ENCODE results near the gene SEC16A.

Gene SEC16A

GRCh38 chr9:136519263-136520052 lies 36.6 kb upstream of the SEC16A start:
- no peak for DNase-seq

GRCh38 chr9:136518623-136519022 lies 35.8 kb upstream of the SEC16A start:
- no peak for DNase-seq

GRCh38 chr9:136517950-136518349 lies 35.1 kb upstream of the SEC16A start:
- DNase-seq: no peak

- no peak for DNase-seq
These were observed 34.3 kb upstream of the SEC16A start for GRCh38 chr9:136517012-136517743.

GRCh38 chr9:136516191-136516654 lies 33.4 kb upstream of the SEC16A start:
- DNase-seq: no peak

GRCh38 chr9:136515276-136515675 lies 32.4 kb upstream of the SEC16A start:
- no peak for DNase-seq

GRCh38 chr9:136514022-136514714 lies 31.3 kb upstream of the SEC16A start:
- DNase-seq: no peak

GRCh38 chr9:136513191-136513590 lies 30.4 kb upstream of the SEC16A start:
- DNase-seq: no peak

- no peak for DNase-seq
These were observed 29.8 kb upstream of the SEC16A start for GRCh38 chr9:136512651-136513071.

- no peak for DNase-seq
These were observed 29.1 kb upstream of the SEC16A start for GRCh38 chr9:136511670-136512592.

GRCh38 chr9:136511144-136511669 lies 28.4 kb upstream of the SEC16A start:
- no peak for DNase-seq

- no peak for DNase-seq
These were observed 27.7 kb upstream of the SEC16A start for GRCh38 chr9:136510561-136510960.

GRCh38 chr9:136509549-136509948 lies 26.7 kb upstream of the SEC16A start:
- no peak for DNase-seq

- DNase-seq: no peak
These were observed 26.1 kb upstream of the SEC16A start for GRCh38 chr9:136508729-136509500.

- no peak for DNase-seq
These were observed 25.1 kb upstream of the SEC16A start for GRCh38 chr9:136507992-136508375.

GRCh38 chr9:136507221-136507991 lies 24.6 kb upstream of the SEC16A start:
- no peak for DNase-seq

GRCh38 chr9:136506425-136506824 lies 23.6 kb upstream of the SEC16A start:
- DNase-seq: no peak

GRCh38 chr9:136505406-136506403 lies 22.9 kb upstream of the SEC16A start:
- no peak for DNase-seq
